BJ (cell line): ENCODE results near the gene MRPL48. TPM values are rescaled to one million over a fixed set of nuclear protein-coding genes. Genes with fewer than 3 reads are reported as not detected.
"Not testable (repeated sequence)": the region's sequence is repeated elsewhere in the genome, so short reads cannot be mapped to it uniquely, and the experiment has no call there.

ENCODE experiments used
- CTCF ChIA-PET: fragments of 350-600 bp; formaldehyde crosslinking; extraction: SDS; loops from one replicate; lab custom pipeline; 2021; ENCODE audit warnings: antibody characterized with exemption, inconsistent platforms; lab: Yijun Ruan, JAX
- POLR2A ChIA-PET: fragments of 300-600 bp; sonication (Branson Sonifier 250); formaldehyde crosslinking; extraction: SDS; loops from one replicate; lab custom pipeline; 2021; ENCODE audit warnings: antibody characterized with exemption; lab: Charles Lee
- DNase-seq: peaks from one replicate; pipeline ENCODE4 v3.0.0-alpha.2; 2011; ENCODE audit warnings: low read depth
- H3K27me3 ChIP-seq: 2 replicates; pipeline ENCODE4 v1.6.0; 2011; ENCODE audit warnings: low read length; ENCODE audit not compliant: control insufficient read depth, insufficient read depth
- H3K36me3 ChIP-seq: 2 replicates; pipeline ENCODE4 v1.5.1; 2011; ENCODE audit warnings: low read length; ENCODE audit not compliant: control insufficient read depth, insufficient read depth
- H3K4me3 ChIP-seq: 2 replicates; pipeline ENCODE4 v1.5.1; 2011; ENCODE audit warnings: low read depth, mild to moderate bottlenecking, control low read depth, low read length
- polyA plus RNA-seq: library from polyadenylated mRNA; depleted of rRNA; stranded (reverse); fragments of >200 nt; gene quantifications from 2 replicates; pipeline ENCODE4 v1.2.3, GENCODE V29; 2011
- TF ChIP-seq, protein P1 (sequence below): IDR thresholded peaks from 2 replicates; pipeline ENCODE4 v1.5.1; 2011; ENCODE audit warnings: low read depth, mild to moderate bottlenecking, control low read depth, inconsistent platforms, low read length, moderate library complexity; ENCODE audit not compliant: insufficient read depth

MRPL48 gene
- polyA plus RNA-seq, 1 experiment = 52.3 TPM

DNA sequence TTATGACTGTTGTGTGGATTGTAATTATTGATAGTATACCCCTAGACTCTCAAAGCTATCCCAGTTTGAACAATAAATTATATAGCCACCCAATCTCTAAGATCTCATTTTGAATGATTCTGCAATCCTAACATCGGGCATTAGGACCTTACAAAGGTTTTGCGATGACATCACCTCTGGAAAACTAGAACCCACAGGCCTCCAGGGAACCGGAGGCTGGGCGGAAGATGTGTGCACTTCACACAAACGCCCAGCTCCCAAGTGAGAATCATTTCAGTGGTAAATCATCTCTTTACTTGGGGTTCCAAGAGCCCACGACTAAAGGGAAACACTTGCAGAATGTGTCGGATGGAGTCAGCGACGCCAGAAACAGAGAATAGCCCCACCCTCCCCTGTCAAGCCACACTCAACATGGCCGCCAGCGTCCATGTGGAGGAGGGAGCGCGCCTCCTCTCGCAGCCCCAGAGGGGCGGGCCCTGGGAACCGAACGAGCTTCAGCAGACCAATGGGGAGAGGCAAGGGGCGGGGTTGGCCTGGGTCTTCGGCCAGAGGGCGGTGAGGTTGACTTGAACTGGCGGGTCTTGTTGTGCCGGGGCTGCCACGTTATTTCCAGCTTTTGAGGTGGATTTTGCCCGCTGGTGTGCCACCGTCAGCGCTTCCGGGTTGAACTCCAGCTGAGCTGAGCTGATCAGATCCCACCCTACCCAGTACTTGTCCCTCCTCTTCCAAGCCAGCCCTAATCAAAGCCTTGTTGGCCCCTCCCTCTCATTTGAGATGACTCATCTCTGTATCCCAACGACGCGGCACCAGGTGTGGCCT is 8.4 kb upstream of the MRPL48 start:
- CTCF ChIA-PET = interaction anchor here (0.7 to 2.5 kb wide), 4 partner anchors 14 to 1463 kb away, joined by 3 to 10 read pairs (median 4); partner anchors contain the start of gene RAB6A
- peak overlapping the region; percentile 54 for H3K4me3 ChIP-seq
- H3K36me3 ChIP-seq = no peaks in the 10 kb centered on the region
- no peaks in the 10 kb centered on the region for H3K27me3 ChIP-seq
- peak; percentile 92 for DNase-seq
- TF ChIP-seq, protein P1, sequence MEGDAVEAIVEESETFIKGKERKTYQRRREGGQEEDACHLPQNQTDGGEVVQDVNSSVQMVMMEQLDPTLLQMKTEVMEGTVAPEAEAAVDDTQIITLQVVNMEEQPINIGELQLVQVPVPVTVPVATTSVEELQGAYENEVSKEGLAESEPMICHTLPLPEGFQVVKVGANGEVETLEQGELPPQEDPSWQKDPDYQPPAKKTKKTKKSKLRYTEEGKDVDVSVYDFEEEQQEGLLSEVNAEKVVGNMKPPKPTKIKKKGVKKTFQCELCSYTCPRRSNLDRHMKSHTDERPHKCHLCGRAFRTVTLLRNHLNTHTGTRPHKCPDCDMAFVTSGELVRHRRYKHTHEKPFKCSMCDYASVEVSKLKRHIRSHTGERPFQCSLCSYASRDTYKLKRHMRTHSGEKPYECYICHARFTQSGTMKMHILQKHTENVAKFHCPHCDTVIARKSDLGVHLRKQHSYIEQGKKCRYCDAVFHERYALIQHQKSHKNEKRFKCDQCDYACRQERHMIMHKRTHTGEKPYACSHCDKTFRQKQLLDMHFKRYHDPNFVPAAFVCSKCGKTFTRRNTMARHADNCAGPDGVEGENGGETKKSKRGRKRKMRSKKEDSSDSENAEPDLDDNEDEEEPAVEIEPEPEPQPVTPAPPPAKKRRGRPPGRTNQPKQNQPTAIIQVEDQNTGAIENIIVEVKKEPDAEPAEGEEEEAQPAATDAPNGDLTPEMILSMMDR = no peak
- POLR2A ChIA-PET = interaction anchor here (0.6 to 1.7 kb wide), 6 partner anchors 9 to 35 kb away, joined by 3 to 11 read pairs (median 6); partner anchors contain the start of genes MRPL48 and RAB6A

DNA sequence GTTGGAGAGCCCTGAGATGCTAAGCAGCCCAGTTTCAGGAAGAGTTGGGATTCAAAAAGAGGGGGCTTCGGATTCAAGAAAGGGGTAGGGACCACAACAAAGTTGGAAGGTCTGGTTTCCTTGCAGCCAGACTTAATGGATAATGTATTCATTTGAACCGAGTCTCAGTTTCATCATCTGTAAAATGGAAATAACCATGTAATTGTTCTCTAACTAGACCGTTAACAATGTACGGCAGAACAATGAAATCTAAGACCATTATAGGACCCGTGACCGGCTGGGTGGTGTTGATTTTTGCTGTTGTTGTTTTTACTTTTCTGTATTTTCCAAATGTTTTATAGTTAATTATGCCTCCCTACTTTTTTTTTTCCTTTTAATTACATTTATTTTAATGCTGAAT is 6.4 kb upstream of the MRPL48 start:
- TF ChIP-seq, protein P1 = no peak
- no peak for DNase-seq
- H3K4me3 ChIP-seq = no peak overlapping the region
- CTCF ChIA-PET = no interaction called here
- no peaks in the 10 kb centered on the region for H3K36me3 ChIP-seq
- H3K27me3 ChIP-seq = no peaks in the 10 kb centered on the region
- POLR2A ChIA-PET = no interaction called here

DNA sequence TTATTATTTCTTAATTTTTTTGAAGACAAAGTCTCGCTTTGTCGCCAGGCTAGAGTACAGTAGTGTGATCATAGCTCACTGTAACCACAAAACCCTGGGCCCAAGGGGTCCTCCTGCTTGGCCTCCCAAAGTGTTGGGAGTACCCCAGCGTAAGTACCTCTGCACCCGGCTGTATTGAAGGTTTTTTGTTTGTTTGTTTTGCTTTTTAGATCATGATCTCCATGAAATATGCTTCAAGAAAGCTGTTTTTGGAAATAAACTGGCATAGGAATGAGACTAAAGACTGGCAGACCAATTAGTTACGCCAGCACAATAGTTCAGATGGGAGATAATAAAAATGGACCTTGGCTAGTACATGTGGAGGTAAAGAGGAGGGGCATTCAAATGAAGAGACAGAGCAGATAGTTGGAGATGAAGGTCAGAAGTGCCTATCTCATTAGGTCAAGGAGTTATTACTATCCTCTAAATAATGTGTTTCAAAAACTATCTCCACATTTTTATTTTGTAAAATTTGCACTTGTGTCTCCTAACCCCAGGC is 4.1 kb upstream of the MRPL48 start:
- Histone ChIP-seq H3K4me3 (no peak overlapping the region), H3K27me3 (no peaks in the 10 kb centered on the region), H3K36me3 (no peaks in the 10 kb centered on the region)
- ChIA-PET CTCF (no interaction called here), POLR2A (no interaction called here)
- TF ChIP-seq, protein P1 = no peak
- no peak for DNase-seq

DNA sequence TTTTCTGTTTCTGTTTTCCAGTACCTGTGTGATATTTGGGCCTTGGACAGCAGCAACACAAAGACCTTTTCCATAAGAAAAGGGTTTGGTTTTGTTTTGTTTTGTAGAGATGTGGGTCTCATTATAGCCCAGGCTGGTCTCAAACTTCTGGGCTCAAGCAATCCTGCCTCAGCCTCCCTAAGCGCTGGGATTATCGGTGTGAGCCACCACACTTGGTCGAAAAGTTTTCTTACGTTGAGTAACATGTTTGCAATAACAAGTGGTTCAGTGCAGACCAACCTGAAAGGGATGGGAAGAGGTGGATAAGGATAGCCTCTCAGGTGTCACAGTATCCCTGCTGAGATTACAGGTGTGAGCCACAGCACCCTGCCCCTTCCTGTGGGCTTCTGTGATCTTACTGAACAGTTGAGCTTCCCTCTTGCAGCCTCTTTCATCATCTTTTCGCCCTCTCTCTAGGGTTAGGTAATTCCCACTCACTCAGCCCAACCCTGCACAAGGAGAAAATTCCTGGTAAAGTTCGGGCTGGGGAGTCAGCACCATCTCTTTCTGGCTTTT is 3.5 kb upstream of the MRPL48 start:
- H3K4me3 ChIP-seq = no peak overlapping the region
- no peak for DNase-seq
- H3K36me3 ChIP-seq = no peaks in the 10 kb centered on the region
- POLR2A ChIA-PET = no interaction called here
- CTCF ChIA-PET = no interaction called here
- TF ChIP-seq, protein P1 = no peak
- no peaks in the 10 kb centered on the region for H3K27me3 ChIP-seq

DNA sequence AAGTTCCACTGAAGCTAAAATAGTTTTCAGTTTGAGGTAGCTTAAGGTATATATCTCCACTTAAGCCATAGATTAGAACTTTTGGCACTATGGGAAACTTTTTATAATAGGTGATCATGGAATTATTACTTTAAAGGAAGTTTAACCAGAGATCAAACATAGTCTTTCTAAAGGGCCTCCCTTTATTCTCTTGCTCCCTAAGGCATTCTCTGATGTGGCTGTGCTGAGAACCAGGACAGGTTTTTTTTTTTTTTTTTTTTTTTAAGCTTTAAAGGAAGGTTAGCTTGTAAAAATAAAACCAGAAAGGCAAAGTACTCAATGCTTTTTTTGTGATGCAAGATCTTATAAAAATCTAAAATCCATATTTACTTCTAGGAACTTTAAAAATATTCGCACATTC is 2.9 kb upstream of the MRPL48 start:
- ChIA-PET POLR2A (no interaction called here), CTCF (no interaction called here)
- no peak for DNase-seq
- Histone ChIP-seq H3K4me3 (no peak overlapping the region), H3K36me3 (no peaks in the 10 kb centered on the region), H3K27me3 (no peaks in the 10 kb centered on the region)
- TF ChIP-seq, protein P1 = no peak

DNA sequence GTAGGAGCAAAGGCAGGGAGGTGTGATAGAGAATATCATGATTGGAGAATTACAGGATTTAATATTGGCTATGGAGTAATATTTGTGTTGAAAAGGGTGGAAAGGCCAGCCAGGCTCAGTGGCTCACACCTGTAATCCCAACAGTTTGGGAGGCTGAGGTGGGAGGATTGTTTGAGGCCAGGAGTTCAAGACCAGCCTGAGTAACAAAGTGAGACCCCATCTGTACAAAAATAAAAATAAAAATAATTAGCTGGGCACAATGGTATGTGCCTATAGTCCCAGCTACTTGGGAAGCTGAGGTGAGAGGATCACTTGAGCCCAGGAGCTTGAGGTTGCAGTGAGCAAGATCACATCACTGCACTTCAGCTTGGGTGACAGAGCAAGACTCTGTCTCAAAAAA is 2.2 kb upstream of the MRPL48 start:
- H3K36me3 ChIP-seq, H3K4me3 ChIP-seq, POLR2A ChIA-PET, CTCF ChIA-PET, DNase-seq, H3K27me3 ChIP-seq: not testable (repeated sequence)
